Lung (tissue), 12 donors: Measurements from ENCODE around the gene MMD. TPM values are rescaled to one million over a fixed set of nuclear protein-coding genes. Genes with fewer than 3 reads are reported as not detected.
A peak's percentile ranks its signal among the peaks of the same experiment; 100 is the strongest.

Source experiments
- ATAC-seq: fragments of 200-7000 bp; cut with Tn5 transposase; one replicate; pipeline ENCODE4 v1.9.1; 2020; ENCODE audit warnings: moderate number of reproducible peaks; ENCODE audit not compliant: insufficient read depth, low FRiP score
- DNase-seq, 3 donors: peaks; one replicate each; pipeline ENCODE4 v3.0.0-alpha.2; 2013 to 2017
- H3K27ac ChIP-seq, 2 donors: one replicate each; pipeline ENCODE4 v1.5.1; 2013; ENCODE audit warnings: mild to moderate bottlenecking in 2 of 2, moderate library complexity in 2 of 2, control low read depth in 1 of 2, inconsistent platforms in 1 of 2, low read depth in 1 of 2, low read length in 1 of 2
- H3K27me3 ChIP-seq, 3 donors: one replicate each; pipeline ENCODE4 v1.5.1; 2013; ENCODE audit warnings: low read length in 2 of 3; ENCODE audit not compliant: control insufficient read depth in 3 of 3, insufficient read depth in 3 of 3
- H3K36me3 ChIP-seq, 4 donors: one replicate each; pipeline ENCODE4 v1.5.1; 2013; ENCODE audit warnings: low read length in 4 of 4, mild to moderate bottlenecking in 1 of 4, moderate library complexity in 1 of 4; ENCODE audit not compliant: control insufficient read depth in 4 of 4, insufficient read depth in 4 of 4
- H3K4me1 ChIP-seq, 5 donors: one replicate each; pipeline ENCODE4 v1.5.1; 2013; ENCODE audit warnings: low read length in 5 of 5, mild to moderate bottlenecking in 2 of 5, moderate library complexity in 1 of 5; ENCODE audit not compliant: control insufficient read depth in 5 of 5, insufficient read depth in 5 of 5
- H3K4me3 ChIP-seq: one replicate; pipeline ENCODE4 v1.5.1; 2013; ENCODE audit warnings: mild to moderate bottlenecking, control low read depth, moderate library complexity
- H3K9ac ChIP-seq, 2 donors: one replicate each; pipeline ENCODE4 v1.5.1; 2013; ENCODE audit warnings: low read length in 2 of 2, control low read depth in 1 of 2; ENCODE audit not compliant: insufficient read depth in 1 of 2
- H3K9me3 ChIP-seq, 4 donors: one replicate each; pipeline ENCODE4 v1.5.1; 2013; ENCODE audit warnings: low read length in 3 of 4, mild to moderate bottlenecking in 1 of 4, moderate library complexity in 1 of 4; ENCODE audit not compliant: control insufficient read depth in 4 of 4, insufficient read depth in 3 of 4
- CTCF ChIP-seq: IDR thresholded peaks from 2 replicates; pipeline ENCODE4 v1.5.1; 2012; ENCODE audit warnings: mild to moderate bottlenecking; ENCODE audit errors: control extremely low read depth, extremely low read depth
- WGBS, 2 donors: extraction: QIAGEN DNeasy Blood & Tissue Kit; methylation state at CpG; one replicate each; pipeline ENCODE4 v1.1.7; 2013; 5-methylcytosine and 5-hydroxymethylcytosine counted together
- polyA plus RNA-seq, 2 donors: library from polyadenylated mRNA; stranded (reverse); fragments of 200-250 nt; gene quantifications; one replicate each; pipeline ENCODE4 v1.2.1, GENCODE V29; 2013
- total RNA-seq, 2 donors: library from RNA; depleted of rRNA in 1 of 2; stranded (reverse); fragments of >200 nt in 1 of 2; gene quantifications; one replicate each; pipeline ENCODE4 v1.2.1, GENCODE V29; 2014 to 2021
- donor health status: control.
- donor health status: control.
- donor health status: Bipolar disorder and iron deficiency.
- donor health status: healthy.
- donor health status: DM: yes; HTN: yes; CAD: no.

MMD gene
- total and polyA plus RNA-seq, 4 donors = 10.9 to 19.0 (median 13.5) TPM

- Histone ChIP-seq H3K9ac (no peak overlapping the region), H3K4me3 (no peak overlapping the region), H3K27ac (no peak overlapping the region), H3K4me1 (peaks cover 4 to 34% (median 7%) of the 10 kb centered on the region in 5 donors), H3K27me3 (no peaks in the 10 kb centered on the region), H3K36me3 (no peaks in the 10 kb centered on the region), H3K9me3 (no peaks in the 10 kb centered on the region)
- DNase-seq = no peak
- ATAC-seq = no peak
- 94 to 95% methylated on average over 6 of the region's 6 CpGs for WGBS, 2 donors
- no peak for TF ChIP-seq CTCF
Measured at GRCh38 chr17:55456307-55457240, 34.9 kb upstream of the MMD start.

DNA sequence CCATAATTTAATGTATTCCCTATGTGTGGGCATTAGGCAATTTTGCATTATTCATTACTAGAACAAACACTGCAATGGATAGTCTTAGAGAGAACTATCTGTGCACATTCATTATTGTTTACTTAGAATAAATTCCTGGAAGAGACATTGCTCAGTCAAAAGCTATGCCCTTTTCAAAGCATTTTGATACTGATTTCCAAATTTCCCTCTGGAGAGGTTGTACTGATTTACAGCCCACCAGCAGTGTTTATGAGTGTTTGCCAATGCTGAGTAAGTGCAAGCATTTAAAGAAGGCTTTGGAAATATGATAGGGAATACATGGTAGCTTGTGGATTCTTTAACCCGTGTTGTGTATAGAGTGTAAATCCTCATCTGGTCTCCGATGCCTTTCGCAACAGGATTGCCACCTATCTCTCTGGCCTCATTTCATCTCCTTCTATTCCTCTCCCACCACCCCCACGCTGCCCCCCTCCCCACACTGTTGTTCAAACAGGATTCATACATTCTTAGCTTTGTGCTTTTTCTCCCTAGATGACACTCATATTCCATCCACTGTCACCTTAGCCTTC, 33.4 kb upstream of the MMD start:
- WGBS, 2 donors = 75 to 76% methylated on average over 4 of the region's 4 CpGs
- Histone ChIP-seq H3K9me3 (no peaks in the 10 kb centered on the region), H3K4me3 (no peak overlapping the region), H3K4me1 (peaks cover 7 to 50% (median 11%) of the 10 kb centered on the region in 5 donors), H3K36me3 (no peaks in the 10 kb centered on the region), H3K27ac (no peak overlapping the region), H3K9ac (no peak overlapping the region), H3K27me3 (no peaks in the 10 kb centered on the region)
- ATAC-seq (peak; percentile 36), DNase-seq (peak; percentile 41 to 83 (median 81))
- TF ChIP-seq CTCF = no peak

DNA sequence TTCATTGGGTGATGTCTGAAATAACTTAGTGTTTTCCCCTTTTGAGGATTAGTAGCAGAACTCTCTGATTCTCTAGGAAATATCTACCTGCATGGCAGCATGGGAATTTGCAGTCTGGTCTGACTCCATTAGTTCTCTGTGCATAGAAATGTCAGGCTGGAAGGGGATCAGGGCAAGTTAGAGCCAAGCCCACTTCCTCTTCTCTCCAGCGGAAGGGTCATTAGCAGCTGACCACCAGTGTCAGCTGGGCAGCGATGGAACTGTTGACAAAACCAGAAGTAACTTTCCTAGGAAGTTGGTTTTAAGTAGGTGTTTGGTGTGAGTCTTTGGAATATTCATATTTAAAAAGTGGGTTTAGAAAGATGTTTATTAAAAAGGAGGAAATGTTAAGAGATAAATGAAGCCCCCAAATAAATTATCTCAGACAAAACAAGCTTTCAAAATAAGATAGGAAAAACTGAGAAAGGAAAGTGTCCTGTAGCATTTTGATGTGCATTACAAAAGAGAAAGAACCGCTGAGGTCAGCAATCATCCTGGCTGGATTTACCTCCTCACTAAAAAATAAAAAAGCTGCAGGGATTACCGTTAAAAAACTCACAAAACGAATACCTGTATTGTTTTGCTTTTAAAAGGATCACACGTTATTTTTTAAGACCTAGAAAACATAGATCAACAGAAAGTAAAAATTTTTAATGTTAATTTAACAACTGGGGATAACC, 32.4 kb upstream of the MMD start:
- ATAC-seq = no peak
- no peak overlapping the region for H3K27ac ChIP-seq
- peak; percentile 47 to 69 (median 57) for DNase-seq
- no peaks in the 10 kb centered on the region for H3K36me3 ChIP-seq
- H3K4me1 ChIP-seq = peaks cover 7 to 60% (median 11%) of the 10 kb centered on the region in 5 donors
- WGBS, 2 donors = 42 to 54% methylated on average over 6 of the region's 6 CpGs
- no peaks in the 10 kb centered on the region for H3K27me3 ChIP-seq
- H3K4me3 ChIP-seq = no peak overlapping the region
- H3K9ac ChIP-seq = no peak overlapping the region
- no peak for TF ChIP-seq CTCF
- H3K9me3 ChIP-seq = no peaks in the 10 kb centered on the region
